ENCODE measurements around the gene CYP1A2. TPM values are rescaled to one million over a fixed set of nuclear protein-coding genes. Genes with fewer than 3 reads are reported as not detected.

Gene CYP1A2
- not detected in 2 replicates for total RNA-seq (2011; cell fraction: chromatin; rRNA removed; ENCODE audit: low replicate concordance)
- not detected in 2 replicates for total RNA-seq (2011; cell fraction: nucleolus; rRNA removed)
- total RNA-seq (2011; cell fraction: nucleoplasm; rRNA removed): not detected in 2 replicates
- total RNA-seq (2014; rRNA removed): not detected in 2 replicates
- total RNA-seq (2014; rRNA removed; fragmentation: Illumina TruSeq; extraction: Trizol): not detected in 2 replicates
- not detected in 2 replicates for total RNA-seq (2015; rRNA removed; fragmentation: Illumina TruSeq; extraction: Trizol)
- not detected in 2 replicates for total RNA-seq (2021)
- not detected in 2 replicates for polyA plus RNA-seq (2011; rRNA removed)
- not detected in 2 replicates for polyA plus RNA-seq (2011; cell fraction: cytosol; rRNA removed)
- not detected in 2 replicates for polyA plus RNA-seq (2011; cell fraction: nucleus; rRNA removed)
- not detected in 2 replicates for polyA plus RNA-seq (2012)
- polyA plus RNA-seq (2014; fragmentation: Illumina TruSeq; extraction: Trizol): not detected in 2 replicates
- not detected for polyA plus RNA-seq (2014; fragmentation: Nextera tagmentation; extraction: Ambion mirVana)
- not detected in 2 replicates for polyA plus RNA-seq (2014; rRNA removed)
- not detected in 2 replicates for polyA minus RNA-seq (2011; rRNA and poly(A)+ RNA removed)
- not detected in 2 replicates for polyA minus RNA-seq (2011; cell fraction: cytosol; rRNA and poly(A)+ RNA removed)
- not detected in 2 replicates for polyA minus RNA-seq (2011; cell fraction: nucleus; rRNA and poly(A)+ RNA removed)
- not detected for Bru-seq, nascent RNA
- not detected for BruChase-seq, experiment 1, labeled RNA remaining after a 2-hour chase
- BruChase-seq, experiment 2, labeled RNA remaining after a 6-hour chase: not detected
- long read RNA-seq, experiment 1: 0 reads
- long read RNA-seq, experiment 2: 0 reads
- long read RNA-seq, experiment 3: 0 reads

- POLR2A ChIA-PET: interaction anchor here (0.5 to 1.5 kb wide), 3 partner anchors 12 to 66 kb away, joined by 3 to 6 read pairs (median 4); no protein-coding TSS in a partner anchor
- Histone ChIP-seq H3K36me3 (ENCODE audit: control insufficient read depth, insufficient read depth, low read length) (no peaks in the 10 kb centered on the region), H3K4me2 (ENCODE audit: insufficient read depth, low read length) (no peak within 1 kb of the TSS), H2AFZ (ENCODE audit: low read depth, low read length) (no peak within 1 kb of the TSS), H3K9me1 (ENCODE audit: control insufficient read depth, insufficient read depth, low read length) (no peaks in the 10 kb centered on the region), H3K4me1 (replicated peaks in 1 of 2; ENCODE audit: control insufficient read depth in 2 of 2, insufficient read depth in 2 of 2, low read length in 2 of 2) (no peaks in the 10 kb centered on the region), H3K27ac (ENCODE audit: extremely low read depth, low read depth, low read length) (no peak within 1 kb of the TSS), H4K20me1 (replicated peaks; ENCODE audit: control insufficient read depth, insufficient read depth, low read length) (no peaks in the 10 kb centered on the region; the same call in 1 of the 2 replicates), H3K9ac (ENCODE audit: insufficient read depth in 1 of 2, low read depth in 2 of 2, low read length in 2 of 2) (no peak within 1 kb of the TSS), H3K9me3 (replicated peaks; ENCODE audit: control insufficient read depth, insufficient read depth, low read depth, low read length) (no peaks in the 10 kb centered on the region), H3K27me3 (ENCODE audit: control insufficient read depth in 2 of 2, insufficient read depth in 2 of 2, low read length in 2 of 2) (peaks cover 20 to 69% of the 10 kb centered on the region in 2 experiments), H3K4me3 (no peak within 1 kb of the TSS), H3K79me2 (ENCODE audit: control insufficient read depth, insufficient read depth, low read length) (no peaks in the 10 kb centered on the region)
- FAIRE-seq: no peak
- no peak for ATAC-seq
- 0% methylated on average over 3 of the region's 3 CpGs for WGBS (ENCODE audit: insufficient coverage, low coverage, missing lambda C conversion rate)
- BruUV-seq (replicated peaks): no TSS peak
- intact Hi-C loops (cut with micrococcal nuclease): no loop called here
- in situ Hi-C loops (cut with MboI): no loop called here
- CTCF ChIA-PET (ENCODE audit: low intra/inter-chr PET ratio): no interaction called here
- DNase-seq (ENCODE audit: extremely low read depth in 1 of 4, low spot score in 3 of 4): no peak
- TF ChIP-seq E4F1 (CRISPR knock-in tag; IDR thresholded peaks at IDR 0.05; ENCODE audit: borderline replicate concordance): no peak
- no peak for TF ChIP-seq ZNF609 (CRISPR knock-in tag; IDR thresholded peaks at IDR 0.05; ENCODE audit: borderline replicate concordance)
- no peak for TF ChIP-seq SAFB (IDR thresholded peaks at IDR 0.05; ENCODE audit: borderline replicate concordance, low read depth, low read length)
- no peak for TF ChIP-seq ZNF764 (CRISPR knock-in tag; IDR thresholded peaks at IDR 0.05; ENCODE audit: low read depth)
- no peak for TF ChIP-seq DACH1 (IDR thresholded peaks at IDR 0.05; ENCODE audit: partially characterized antibody)
- no peak for TF ChIP-seq PREB (CRISPR knock-in tag; IDR thresholded peaks at IDR 0.05)
- no peak for TF ChIP-seq SREBF1 (IDR thresholded peaks at IDR 0.05; ENCODE audit: borderline replicate concordance, low read depth, low read length)
- TF ChIP-seq FUS (optimal IDR thresholded peaks at IDR 0.05; ENCODE audit: low read depth, low read length): no peak
These were observed at the start of gene CYP1A2 for GRCh38 chr15:74748322-74748946. TSS of gene CYP1A2 (plus strand) at chr15:74748845. CDS start at chr15:74749739, 894 bp downstream.

Data from K562 (cell line).